ENCODE data around the gene GAS7.
A peak's percentile ranks its signal among the peaks of the same experiment; 100 is the strongest.

Gene GAS7

DNA sequence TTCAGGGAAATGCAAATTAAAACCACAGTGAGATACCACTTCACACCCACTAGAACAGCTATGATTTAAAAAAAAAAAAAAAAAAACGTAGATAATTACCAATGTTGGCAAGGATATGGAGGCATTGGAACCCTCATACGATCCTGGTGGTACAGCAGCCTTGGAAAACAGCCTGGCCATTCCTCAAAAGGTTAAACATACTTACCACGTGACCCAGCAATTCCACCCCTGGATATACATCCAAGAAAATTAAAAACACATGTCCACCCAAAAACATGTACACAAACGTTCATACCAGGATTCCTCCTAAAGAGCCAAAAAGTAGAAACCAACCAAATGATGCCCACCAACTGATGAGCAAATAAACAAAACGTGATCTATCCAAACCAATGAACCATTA lies 68.1 kb downstream of the GAS7 start:
- DNase-seq: no peak

DNA sequence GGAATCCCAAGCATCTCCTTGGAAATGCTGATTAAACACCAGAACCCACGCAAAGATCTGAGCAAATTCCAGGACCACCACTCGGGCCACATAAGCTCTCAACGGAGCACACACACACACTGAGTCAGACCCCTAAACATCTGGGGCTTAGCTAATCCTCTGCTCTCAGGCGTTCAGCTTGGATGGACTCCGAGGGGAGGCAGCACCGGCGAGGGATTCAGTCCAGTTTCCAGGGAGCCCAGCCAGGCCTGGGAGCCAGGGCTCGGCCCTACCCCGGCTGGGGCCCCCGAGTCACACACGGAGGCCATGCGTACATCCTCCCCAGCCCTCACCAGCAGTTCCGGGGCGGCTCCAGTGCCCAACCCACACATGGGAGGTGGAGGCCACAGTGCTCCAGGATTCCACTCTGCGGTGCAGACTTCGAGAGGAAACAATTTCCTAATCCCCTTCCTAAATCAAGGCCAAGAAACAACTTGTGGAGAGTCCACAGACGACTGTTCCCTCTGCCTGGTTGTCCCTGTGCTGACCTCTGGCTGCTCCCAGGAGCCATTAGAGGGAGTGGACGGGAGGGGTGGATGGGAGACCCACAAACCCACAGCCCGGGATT lies 70.5 kb downstream of the GAS7 start:
- no peak for DNase-seq

DNA sequence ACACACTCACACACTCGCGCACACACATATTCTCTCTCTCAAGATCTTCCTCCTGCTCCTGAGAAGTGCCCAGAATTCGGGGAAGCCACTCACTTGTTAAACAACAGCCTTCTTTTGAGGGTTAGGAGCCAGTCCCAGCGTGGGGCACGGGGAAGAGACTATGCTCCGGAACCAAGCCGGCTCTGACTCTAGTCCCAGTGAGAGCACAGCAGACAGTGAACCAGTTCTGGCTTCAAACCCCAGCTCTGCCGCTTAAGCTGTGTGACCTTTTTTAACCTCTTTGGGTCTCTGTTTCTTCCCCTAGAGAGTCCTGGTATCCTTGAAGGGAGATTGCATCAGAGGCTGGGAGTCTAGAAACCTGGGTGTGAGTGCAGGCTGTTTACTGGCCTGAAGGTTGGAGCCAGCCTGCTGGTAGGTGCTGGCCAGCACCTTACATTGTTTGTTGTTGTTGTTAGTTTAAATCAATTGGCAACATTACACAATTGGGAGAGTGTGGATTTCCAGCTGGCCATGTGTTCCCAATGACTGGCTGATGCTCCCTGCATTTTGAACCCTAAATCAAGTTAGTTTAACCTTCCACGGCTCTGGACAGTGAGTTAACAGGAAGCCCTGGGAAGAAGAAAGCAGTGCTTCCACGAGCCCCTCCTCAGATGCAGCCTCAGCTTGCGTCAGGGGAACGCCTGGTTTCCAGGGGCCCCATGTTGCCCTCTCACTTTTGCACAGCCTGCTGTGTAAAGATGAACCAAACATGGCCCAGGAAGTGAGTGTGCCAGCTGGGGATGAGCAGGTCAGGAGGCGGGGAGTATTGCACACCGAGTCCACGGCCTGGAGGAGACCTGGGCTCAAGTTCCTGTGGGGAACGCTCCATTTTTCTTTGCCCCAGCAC lies 71.5 kb downstream of the GAS7 start:
- no peak for DNase-seq

DNA sequence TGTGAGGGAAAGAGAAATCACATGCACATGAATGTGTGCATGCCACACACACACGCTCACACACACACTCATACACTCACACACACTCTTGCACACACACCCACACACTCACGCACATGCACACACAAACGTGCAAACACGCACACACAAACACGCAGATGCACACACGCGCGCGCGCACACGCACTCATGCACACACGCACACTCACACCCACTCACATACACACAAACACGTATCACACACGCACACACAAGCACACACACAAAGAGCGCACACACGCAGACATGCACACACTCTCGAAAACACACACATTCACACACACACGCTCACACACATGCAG lies 72.2 kb downstream of the GAS7 start:
- DNase-seq: no peak

DNA sequence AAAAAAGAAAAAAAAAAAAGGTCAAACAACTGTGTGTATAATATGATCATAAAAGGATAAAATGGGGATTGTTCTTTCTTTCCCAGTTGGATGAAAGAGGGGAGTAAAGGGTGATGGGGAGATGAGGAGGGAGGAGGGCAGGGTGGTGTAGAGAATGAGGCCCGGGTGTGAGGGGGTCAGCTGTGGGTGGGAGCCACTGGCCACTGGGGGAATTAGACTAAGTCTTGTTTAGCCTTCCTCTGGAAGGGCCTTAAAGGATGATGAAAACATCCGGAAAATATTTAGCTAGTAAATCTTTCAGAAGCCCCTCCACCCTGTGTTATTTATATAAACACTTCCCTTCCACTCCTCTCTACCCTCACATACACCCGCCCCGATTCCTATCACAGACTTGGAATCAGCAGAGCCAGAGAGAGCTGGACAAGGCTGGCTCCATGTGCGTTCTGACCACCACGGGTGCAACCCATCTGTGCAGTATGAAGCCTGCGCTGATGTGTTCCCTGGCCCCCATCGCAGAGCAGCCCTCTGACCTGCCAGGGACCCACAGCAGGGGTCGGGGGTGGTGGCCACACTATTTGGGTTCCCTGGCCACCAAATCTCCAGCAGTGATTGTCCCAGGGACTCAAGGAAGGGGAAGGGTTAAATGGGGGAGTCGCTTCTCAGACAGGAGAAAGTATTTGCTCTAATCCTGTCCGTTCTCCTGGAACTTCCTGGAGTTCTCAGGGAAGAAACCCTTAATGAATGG lies 72.7 kb downstream of the GAS7 start:
- DNase-seq: no peak

DNA sequence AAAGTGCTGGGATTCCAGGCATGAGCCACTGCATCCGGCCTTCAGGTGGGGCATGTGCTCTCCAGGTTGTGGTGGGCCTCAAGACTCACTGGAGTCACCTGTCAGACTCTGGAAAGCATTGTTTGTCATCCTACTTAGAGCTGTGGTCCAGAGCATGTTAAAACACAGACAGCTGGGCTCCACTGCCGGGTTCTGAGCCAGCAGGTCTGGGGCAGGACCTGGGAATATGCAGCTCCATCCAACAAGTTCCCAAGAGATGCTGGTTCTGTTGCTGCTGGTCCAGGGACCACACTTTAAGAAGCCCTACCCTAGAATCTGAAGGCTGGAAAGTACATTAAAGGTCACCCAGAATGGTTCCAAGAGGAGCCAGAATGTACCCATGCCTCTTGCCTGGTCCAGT lies 75.3 kb downstream of the GAS7 start:
- DNase-seq: no peak

DNA sequence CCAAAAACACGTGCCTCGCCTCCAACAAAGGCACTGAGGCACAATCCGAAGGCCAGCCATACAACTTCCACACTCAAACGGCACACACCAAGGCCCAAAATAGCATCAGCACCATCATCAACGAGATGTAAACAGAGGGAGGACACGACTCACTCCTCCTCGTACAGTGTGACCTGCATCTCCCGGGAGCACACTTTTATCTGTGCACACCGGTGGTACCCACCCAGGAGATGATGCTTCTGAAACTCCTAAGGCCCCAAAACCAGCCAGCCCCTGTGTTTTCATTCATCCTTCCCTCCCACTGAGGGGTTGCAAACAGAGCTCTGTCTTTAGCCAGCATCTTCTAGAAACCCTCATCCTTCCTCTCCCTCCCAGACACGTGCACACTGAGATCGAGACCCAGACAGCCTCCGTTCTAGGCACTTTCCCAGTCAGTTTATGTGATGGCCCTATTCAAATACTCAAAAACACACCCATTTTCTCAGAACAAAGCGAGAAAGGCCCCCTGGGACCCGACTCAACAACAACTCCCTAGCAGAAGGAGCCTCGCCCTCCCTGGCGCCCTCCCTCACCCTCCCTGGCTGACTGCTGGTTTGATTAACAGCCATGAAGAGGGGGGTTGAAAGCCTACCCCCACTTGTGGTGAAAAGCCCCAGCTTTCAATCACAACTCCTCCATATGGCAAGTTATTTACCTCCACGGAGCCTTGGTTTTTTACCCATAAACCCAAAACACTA lies 76.3 kb downstream of the GAS7 start:
- no peak for DNase-seq

DNA sequence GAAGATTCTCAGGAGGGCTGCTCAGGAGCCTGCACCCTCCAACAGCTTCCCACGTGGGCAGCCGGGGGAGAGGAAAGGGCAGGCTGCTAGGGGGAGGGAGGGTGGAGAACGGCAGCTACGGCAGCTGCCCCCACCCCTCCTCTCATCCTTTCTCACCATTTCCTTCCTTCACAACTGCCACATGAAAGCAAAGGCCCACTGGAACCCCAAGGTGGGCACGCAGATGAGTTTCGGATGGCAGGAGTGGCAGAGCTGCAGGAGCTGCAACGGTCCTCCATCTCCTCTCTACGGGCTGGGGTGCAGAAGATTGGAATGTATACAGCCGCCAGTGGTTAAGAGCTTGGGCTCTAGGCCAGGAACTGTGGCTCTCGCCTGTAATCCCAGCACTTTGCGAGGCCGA lies 77.7 kb downstream of the GAS7 start:
- no peak for DNase-seq

DNA sequence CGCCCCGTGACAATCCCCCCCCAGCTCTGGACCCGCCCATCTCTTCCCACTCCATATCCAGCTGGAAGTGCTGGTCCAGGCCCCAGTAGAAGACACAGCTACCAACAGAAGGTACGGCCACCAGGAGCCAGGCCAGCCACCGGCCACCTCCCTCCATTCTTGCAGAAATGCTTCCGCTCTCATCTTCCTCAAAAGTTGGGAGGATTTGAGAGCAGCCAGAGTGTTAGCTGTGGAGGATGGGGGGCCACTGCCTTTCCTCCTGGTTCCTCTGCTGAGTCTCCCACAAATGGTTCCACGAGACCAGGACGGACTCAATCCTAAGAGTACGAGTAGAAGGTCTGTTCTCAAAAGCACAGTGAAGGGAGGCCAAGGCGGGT lies 78.3 kb downstream of the GAS7 start:
- DNase-seq: no peak

DNA sequence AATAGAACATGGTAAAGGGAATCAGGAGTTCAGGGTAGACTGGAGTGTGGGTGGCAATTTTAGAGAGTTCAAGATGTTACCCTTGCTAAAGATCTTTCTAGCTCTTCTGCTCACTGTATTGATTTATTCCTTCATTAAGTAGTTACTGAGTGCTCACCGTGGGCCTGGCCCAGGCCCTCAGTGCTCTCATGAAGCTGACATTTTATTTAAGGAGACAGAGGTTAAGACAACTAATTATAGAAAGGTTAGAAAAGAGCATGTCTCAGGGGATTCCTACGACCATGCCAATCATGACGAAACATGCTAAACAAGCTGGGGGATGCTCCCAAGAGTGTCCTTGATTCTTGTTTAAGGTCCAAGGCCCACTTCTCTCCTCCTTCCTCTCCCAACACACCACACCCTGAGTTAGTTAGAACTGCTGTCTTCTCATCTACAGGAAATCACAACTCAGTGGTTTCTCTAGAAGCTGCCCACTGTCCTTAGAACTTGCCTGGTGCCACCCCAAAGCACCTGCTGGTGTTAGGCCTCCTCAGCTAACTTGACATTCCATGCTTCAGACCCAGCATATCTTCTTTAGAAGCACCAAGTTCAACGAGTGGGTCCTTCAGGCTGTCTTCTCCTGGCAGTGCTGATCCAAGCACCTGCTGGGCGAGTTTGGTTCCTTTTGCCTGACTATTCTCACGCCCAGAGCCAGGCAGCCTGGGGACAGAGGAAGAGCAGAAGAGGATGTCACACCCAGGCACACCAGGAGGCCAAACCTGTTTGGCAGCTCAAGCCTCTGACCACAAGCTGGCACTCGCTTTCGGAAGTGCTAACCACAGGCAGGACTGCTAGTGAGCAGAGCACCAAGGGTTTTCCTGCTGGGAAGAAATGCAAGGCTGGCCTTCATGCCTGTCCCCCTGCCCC lies 79.0 kb downstream of the GAS7 start:
- no peak for DNase-seq

DNA sequence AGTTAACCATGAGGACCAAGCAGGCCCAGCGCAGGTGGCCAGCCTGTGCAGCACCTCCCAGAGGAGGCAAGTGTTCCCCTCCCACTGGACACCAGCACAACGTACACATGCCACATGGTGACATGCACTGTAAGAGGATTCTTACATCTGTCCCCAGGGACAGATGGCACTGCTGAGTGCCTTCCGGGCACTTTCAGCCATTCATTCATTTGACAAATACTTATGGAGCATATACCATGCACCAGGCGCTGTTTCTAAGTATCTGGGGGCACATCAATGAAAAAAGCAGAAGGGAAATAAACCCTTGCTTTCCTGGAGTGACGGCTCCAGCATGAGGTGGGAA lies 79.6 kb downstream of the GAS7 start:
- no peak for DNase-seq

DNA sequence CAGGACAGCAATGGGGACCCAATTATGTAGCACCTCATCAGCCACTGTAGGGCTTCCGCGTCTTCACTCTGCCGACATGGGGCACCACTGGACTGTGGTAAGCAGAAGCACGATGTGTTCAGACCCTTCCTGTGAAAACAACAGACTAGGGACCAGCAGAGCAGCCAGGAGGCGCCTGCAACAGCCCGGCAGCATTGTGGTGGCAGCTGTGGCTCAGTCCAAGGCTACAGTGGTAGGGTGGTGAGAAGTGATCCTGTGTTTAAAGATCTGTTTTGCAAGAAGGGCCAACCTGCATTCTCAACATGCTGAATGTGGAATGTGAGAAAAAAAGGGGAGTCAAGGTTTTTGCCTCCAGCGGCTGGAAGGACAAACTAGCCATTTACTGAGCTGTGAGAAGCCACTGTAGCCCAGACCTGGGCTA lies 80.8 kb downstream of the GAS7 start:
- DNase-seq: peak; percentile 20

DNA sequence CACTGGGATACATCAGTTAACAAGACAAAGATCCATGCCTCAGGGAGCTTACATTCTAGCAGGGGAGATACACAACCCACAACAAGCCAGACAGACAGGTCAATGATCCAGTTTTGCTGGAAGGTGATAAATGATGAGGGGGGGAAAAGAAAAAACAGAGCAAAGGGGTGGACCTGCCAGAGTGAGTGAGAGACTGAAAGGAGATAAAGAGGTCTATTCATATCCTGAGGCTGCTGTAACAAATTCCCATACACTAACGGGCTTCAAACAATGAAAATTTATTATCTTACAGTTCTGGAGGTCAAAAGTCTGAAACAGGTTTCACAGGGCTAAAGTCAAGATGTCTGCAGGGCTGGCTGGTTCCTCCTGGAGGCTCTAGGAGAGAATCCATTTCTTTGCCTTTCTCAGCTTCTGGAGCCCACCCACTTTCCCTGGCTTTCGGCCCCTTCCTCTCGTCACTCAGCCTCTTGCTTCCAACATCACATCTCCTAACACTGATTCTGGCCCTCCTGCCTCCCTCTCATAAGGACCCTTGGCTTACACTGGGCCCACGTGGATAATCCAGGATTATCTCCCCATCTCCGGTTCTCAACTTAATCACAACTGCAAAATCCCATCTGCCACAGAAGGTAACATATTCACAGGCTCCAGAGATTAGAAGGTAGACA lies 81.5 kb downstream of the GAS7 start:
- no peak for DNase-seq

DNA sequence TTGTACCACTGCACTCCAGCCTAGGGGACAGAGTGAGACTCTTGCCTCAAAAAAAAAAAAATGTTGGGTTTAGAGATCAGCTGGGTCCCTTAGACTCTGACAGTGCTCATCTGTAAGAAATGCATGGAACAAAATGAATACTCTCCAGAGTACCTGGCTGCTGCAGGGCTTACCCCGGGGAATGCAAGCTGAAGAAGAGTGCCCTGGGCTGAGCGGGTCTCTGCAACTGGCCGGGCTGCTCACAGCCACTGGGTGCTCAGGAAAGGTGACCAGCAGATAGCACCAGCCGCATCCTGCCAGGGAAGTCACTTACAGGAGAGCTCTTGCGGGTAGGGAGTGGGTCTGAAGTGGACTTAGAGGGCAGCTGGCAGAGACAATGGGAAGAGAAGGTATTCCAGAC lies 82.1 kb downstream of the GAS7 start:
- no peak for DNase-seq

DNA sequence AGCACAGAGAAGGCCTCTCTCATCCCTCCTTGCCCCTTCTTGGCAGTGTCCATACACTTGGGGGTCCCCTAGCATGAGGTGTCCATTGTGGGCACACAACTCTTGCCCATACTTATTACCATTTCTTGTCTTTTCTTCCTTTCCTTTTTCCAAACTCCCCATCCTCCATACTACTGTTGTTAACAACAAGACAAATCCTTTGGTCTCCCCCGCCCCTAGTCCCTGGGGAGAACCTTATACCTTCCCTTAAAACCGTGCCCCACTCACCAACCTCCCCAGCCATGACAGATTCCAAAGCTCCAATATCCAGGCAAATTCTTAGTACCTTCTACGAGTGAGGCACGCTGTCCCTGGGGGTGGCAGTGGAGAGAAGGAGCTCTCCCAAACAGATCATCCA lies 82.9 kb downstream of the GAS7 start:
- DNase-seq: no peak

DNA sequence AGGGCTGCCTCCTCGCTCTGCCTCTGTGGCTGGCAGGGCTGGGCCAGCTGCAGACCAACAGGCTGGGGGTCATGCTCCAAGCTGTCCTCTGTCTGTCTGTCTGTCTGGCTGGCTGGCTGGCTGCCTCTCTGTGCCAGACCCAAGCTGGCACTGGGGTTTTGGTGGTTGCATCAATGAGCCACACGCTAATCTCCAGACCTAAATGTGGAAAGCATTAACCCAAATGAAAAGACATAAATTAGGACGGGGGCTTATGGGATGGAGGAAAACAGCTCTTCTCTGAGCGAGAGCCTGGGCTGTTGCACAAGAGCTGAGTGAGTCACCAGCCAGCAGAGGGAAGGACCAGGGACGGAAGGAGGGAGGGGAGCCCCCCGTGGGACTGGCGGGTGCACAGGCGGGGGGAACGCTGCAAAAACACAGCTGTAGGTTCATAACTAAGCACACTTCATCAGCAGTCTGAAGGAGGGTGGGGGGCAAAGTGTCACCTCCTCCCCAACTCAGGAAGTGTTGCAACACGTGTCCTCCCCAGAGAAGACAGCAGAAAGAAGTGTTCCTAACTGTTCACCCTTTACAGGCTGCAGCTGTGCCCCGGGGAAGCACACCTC lies 83.4 kb downstream of the GAS7 start:
- peak; percentile 28 for DNase-seq

DNA sequence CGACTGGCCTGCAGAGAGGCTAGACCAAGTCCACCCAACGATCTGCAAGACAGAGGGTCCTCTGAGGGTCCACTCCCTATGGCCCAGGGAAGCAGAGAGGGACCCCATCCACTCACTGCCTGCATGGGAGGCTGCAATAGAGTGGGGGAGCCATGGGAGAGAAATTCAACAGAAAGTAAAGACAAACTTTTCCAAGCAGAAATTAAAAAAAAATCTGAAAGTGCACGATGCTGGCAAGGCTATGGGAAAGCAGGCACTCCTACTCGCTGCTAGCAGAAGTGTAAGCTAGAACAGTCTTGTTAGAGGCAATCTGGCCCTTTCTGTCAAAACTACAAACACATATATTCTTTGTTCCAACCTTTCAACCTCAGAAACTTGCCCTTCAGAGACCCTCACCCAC lies 85.4 kb downstream of the GAS7 start:
- no peak for DNase-seq

DNA sequence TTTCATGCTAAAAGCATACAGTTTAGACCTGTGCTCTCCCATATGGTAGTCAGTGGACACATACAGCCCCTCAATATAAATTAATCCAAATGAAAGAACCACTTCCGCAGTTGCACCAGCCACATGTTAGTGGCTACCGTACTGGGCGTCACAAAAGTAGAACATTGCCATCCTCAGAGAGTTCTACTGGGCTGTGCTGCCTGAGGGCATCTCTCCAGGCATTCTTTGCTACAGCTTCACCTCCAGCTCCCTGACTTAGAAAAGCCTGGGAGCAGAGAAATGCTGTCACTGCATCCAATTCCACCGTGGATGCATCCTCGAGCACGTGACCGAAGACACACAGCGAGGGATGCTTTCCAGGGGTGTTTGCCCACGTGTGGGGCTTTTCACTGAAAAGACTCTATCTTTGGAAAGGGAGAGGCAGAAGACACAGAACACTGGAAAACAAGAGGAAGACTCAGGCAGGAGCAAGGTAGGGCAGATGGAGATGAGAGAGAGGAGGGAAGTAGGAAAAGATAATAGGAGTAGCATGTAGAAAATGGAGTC lies 86.4 kb downstream of the GAS7 start:
- no peak for DNase-seq

DNA sequence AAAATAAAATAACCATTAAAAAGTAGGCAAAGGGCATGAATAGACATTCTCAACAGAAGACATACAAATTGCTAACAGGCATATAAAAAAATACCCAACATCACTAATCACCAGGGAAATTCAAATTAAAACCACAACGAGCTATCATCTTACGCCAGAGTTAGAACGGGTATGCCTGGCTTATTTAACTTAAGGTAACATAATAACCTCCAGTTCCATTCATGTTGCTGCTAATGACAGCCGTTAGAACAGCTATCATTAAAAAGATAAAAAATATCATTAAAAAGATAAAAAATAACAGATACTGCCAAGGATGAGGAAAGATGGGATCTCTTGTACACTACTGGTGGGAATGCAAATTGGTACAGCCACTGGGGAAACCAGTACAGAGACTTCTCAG lies 89.3 kb downstream of the GAS7 start:
- DNase-seq: no peak

DNA sequence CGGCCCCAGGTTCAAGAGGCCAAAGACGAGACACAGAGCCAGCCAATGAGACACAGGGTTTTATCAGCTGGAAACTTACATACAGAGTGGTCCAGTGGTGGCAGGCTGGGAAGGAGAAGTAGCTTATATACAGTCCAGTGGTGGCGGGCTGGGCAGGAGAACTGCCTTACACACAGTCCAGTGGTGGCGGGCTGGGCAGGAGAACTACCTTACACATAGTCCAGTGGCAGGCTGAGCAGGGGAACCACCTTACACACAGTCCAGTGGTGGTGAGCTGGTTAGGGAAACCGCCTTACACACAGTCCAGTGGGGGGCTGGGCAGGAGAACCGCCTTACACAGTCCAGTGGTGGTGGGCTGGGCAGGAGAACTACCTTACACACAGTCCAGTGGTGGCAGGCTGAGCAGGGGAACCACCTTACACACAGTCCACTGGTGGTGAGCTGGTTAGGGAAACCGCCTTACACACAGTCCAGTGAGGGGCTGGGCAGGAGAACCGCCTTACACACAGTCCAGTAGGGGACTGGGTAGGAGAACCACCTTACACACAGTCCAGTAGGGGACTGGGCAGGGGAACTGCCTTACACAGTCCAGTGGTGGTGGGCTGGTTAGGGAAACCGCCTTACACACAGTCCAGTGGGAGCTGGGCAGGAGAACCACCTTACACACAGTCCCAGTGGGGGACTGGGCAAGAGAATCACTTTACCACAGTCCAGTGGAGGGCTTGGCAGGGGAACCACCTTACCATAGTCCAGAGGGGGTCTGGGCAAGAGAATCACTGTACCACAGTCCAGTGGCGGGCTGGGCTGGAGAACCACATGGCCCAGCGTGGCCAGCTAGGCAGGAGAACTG lies 90.9 kb downstream of the GAS7 start:
- DNase-seq: no peak
